Measurements from ENCODE around the gene SNHG17.

- TF ChIP-seq CTCF (IDR thresholded peaks at IDR 0.05) (no peak), POLR2A (IDR thresholded peaks at IDR 0.05) (no peak)
Measured at GRCh38 chr20:38433304-38433972, 1.7 kb downstream of the SNHG17 start.
